ENCODE measurements around the gene KLHL29. TPM values are rescaled to one million over a fixed set of nuclear protein-coding genes. Genes with fewer than 3 reads are reported as not detected.

KLHL29 gene
- total and polyA plus RNA-seq, 2 experiments from 2014 or later: 1.5 to 6.5 TPM

DNA sequence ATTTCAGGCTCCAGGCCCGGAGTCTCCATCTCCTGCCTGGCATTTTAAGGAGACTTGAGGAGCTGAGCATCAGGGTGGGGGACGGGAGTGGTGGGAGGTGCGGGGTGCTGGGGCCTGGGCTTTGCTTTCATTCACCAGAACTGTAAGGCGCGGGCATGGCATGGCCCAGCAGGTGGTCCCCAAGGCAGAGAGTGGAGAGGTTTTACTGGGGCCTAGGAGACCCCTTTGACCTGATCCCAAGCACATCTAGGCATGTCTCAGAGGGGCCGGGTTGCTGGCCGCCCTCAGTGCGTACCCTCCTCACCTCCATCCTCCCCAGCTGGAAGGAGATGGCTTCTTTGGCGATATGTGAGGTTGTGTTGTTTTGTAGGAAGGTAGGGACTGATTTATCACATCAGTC lies 172.5 kb downstream of the KLHL29 start (continued):
- TF ChIP-seq, protein P1, sequence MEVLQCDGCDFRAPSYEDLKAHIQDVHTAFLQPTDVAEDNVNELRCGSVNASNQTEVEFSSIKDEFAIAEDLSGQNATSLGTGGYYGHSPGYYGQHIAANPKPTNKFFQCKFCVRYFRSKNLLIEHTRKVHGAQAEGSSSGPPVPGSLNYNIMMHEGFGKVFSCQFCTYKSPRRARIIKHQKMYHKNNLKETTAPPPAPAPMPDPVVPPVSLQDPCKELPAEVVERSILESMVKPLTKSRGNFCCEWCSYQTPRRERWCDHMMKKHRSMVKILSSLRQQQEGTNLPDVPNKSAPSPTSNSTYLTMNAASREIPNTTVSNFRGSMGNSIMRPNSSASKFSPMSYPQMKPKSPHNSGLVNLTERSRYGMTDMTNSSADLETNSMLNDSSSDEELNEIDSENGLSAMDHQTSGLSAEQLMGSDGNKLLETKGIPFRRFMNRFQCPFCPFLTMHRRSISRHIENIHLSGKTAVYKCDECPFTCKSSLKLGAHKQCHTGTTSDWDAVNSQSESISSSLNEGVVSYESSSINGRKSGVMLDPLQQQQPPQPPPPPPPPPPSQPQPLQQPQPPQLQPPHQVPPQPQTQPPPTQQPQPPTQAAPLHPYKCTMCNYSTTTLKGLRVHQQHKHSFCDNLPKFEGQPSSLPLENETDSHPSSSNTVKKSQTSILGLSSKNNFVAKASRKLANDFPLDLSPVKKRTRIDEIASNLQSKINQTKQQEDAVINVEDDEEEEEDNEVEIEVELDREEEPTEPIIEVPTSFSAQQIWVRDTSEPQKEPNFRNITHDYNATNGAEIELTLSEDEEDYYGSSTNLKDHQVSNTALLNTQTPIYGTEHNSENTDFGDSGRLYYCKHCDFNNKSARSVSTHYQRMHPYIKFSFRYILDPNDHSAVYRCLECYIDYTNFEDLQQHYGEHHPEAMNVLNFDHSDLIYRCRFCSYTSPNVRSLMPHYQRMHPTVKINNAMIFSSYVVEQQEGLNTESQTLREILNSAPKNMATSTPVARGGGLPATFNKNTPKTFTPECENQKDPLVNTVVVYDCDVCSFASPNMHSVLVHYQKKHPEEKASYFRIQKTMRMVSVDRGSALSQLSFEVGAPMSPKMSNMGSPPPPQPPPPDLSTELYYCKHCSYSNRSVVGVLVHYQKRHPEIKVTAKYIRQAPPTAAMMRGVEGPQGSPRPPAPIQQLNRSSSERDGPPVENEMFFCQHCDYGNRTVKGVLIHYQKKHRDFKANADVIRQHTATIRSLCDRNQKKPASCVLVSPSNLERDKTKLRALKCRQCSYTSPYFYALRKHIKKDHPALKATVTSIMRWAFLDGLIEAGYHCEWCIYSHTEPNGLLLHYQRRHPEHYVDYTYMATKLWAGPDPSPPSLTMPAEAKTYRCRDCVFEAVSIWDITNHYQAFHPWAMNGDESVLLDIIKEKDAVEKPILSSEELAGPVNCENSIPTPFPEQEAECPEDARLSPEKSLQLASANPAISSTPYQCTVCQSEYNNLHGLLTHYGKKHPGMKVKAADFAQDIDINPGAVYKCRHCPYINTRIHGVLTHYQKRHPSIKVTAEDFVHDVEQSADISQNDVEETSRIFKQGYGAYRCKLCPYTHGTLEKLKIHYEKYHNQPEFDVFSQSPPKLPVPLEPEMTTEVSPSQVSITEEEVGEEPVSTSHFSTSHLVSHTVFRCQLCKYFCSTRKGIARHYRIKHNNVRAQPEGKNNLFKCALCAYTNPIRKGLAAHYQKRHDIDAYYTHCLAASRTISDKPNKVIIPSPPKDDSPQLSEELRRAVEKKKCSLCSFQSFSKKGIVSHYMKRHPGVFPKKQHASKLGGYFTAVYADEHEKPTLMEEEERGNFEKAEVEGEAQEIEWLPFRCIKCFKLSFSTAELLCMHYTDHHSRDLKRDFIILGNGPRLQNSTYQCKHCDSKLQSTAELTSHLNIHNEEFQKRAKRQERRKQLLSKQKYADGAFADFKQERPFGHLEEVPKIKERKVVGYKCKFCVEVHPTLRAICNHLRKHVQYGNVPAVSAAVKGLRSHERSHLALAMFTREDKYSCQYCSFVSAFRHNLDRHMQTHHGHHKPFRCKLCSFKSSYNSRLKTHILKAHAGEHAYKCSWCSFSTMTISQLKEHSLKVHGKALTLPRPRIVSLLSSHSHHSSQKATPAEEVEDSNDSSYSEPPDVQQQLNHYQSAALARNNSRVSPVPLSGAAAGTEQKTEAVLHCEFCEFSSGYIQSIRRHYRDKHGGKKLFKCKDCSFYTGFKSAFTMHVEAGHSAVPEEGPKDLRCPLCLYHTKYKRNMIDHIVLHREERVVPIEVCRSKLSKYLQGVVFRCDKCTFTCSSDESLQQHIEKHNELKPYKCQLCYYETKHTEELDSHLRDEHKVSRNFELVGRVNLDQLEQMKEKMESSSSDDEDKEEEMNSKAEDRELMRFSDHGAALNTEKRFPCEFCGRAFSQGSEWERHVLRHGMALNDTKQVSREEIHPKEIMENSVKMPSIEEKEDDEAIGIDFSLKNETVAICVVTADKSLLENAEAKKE (CRISPR knock-in tag; IDR thresholded peaks at IDR 0.05): no peak
- no peak for TF ChIP-seq JUNB (IDR thresholded peaks at IDR 0.05; ENCODE audit: unreplicated experiment)
- no peak for TF ChIP-seq CREB1 (CRISPR knock-in tag; IDR thresholded peaks at IDR 0.05; ENCODE audit: low read depth)
- TF ChIP-seq REST (IDR thresholded peaks at IDR 0.05; ENCODE audit: unreplicated experiment): no peak
- TF ChIP-seq POLR2AphosphoS5 (IDR thresholded peaks at IDR 0.05; ENCODE audit: low read depth): no peak
- TF ChIP-seq STAT1 (IDR thresholded peaks at IDR 0.05; ENCODE audit: unreplicated experiment): no peak
- no peak for TF ChIP-seq NANOG (IDR thresholded peaks at IDR 0.05; ENCODE audit: borderline replicate concordance)
- TF ChIP-seq ZNF114 (CRISPR knock-in tag; IDR thresholded peaks at IDR 0.05): no peak
- TF ChIP-seq EZH2phosphoT487 (IDR thresholded peaks at IDR 0.05; ENCODE audit: unreplicated experiment): no peak
- no peak for TF ChIP-seq CTCF (conservative IDR thresholded peaks at IDR 0.05; ENCODE audit: low read depth in 2 of 2)
- TF ChIP-seq ZNF331 (CRISPR knock-in tag; IDR thresholded peaks at IDR 0.05; ENCODE audit: low read depth): no peak
